ENCODE measurements around the gene CTDSP2.

Gene CTDSP2, protein sequence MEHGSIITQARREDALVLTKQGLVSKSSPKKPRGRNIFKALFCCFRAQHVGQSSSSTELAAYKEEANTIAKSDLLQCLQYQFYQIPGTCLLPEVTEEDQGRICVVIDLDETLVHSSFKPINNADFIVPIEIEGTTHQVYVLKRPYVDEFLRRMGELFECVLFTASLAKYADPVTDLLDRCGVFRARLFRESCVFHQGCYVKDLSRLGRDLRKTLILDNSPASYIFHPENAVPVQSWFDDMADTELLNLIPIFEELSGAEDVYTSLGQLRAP

DNA sequence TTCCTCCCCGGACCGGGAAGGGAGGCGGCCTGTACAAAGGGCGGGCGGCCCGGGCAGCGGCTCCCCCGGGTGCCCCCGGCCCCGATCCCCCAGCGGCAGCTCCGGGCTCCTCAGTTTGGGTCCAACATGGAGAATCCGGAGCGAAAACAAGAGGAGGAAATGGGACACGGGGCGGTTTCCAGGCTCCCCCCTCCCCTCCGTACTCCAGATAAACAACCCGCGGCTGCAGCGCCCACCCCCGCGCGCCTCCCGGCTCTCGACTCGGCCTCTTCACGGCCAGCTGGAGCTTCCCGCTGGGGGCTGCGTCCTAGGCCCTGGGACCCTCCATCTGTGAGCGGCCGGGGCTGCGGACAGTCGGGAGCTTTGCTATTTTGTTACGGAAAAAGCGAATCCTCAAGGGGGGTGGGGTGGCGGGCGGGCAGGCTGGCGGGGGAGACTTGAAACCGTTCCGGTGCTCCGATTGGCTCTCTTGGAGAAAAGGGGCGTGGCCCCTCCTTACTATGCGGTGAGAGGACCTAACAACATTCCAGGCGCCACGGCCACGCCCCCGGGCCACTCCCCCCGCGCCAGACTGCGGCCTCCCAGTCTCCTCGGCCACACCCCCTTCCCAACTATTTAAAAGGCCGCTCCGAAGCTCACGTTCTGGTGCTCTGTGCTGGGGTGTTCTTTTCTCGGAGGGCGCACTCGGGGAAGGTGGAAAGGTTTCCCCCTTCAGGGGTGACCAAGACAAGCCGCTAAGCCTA lies at the start of gene CTDSP2:
Gene CTDSP2, minus strand, starts transcription at position 153 of the 743 bp plus-strand sequence. CDS start 294 bp downstream, outside the sequence.
- Histone ChIP-seq H2AFZ (ENCODE audit: low read depth, low read length, severe bottlenecking) (peak within 1 kb of the TSS; percentile 97), H3K27ac (ENCODE audit: low read depth, low read length) (peak within 1 kb of the TSS; percentile 34)

GRCh38 chr12:57896115-57896433 lies 49.5 kb upstream of the CTDSP2 start:
- no peak overlapping the region for H2AFZ ChIP-seq (ENCODE audit: low read depth, low read length, severe bottlenecking)
- H3K9ac ChIP-seq (ENCODE audit: low read length), result no peak overlapping the region

More for the DNA sequence above, at the start of gene CTDSP2:
- no peaks in the 10 kb centered on the region for H3K79me2 ChIP-seq (ENCODE audit: insufficient read depth, low read length)
- no peak for TF ChIP-seq CTCF (IDR thresholded peaks at IDR 0.05; ENCODE audit: insufficient read depth, low read length, poor library complexity, severe bottlenecking)
- no peak for TF ChIP-seq EZH2phosphoT487 (conservative IDR thresholded peaks at IDR 0.05; ENCODE audit: low read length)
- H3K27me3 ChIP-seq (ENCODE audit: low read length), result no peaks in the 10 kb centered on the region
- H3K9me3 ChIP-seq (ENCODE audit: insufficient read depth, low read length), result no peaks in the 10 kb centered on the region
- peak within 1 kb of the TSS; percentile 99 for H3K4me3 ChIP-seq (ENCODE audit: insufficient read depth, low read length, poor library complexity, severe bottlenecking)
- H3F3A ChIP-seq (ENCODE audit: insufficient read depth), result peaks cover 3% of the 10 kb centered on the region; the same call in 1 of the 2 replicates
- H3K9me2 ChIP-seq (replicated peaks; ENCODE audit: insufficient read depth, low read length), result no peaks in the 10 kb centered on the region
- peak within 1 kb of the TSS; percentile 86 for H3K4me2 ChIP-seq (ENCODE audit: low read depth, low read length, poor library complexity, severe bottlenecking)
- peak within 1 kb of the TSS; percentile 70 for H3K9ac ChIP-seq (ENCODE audit: low read length)
- H3K36me3 ChIP-seq (ENCODE audit: low read length), result no peaks in the 10 kb centered on the region
- no peaks in the 10 kb centered on the region for H4K20me1 ChIP-seq (ENCODE audit: low read depth, low read length)

GRCh38 chr12:57895389-57896114 lies 49.0 kb upstream of the CTDSP2 start:
- TF ChIP-seq EZH2phosphoT487 (conservative IDR thresholded peaks at IDR 0.05; ENCODE audit: low read length) (no peak), CTCF (IDR thresholded peaks at IDR 0.05; ENCODE audit: insufficient read depth, low read length, poor library complexity, severe bottlenecking) (no peak)
- peaks cover 4% of the 10 kb centered on the region for H3F3A ChIP-seq (ENCODE audit: insufficient read depth)
- no peak overlapping the region for H3K4me3 ChIP-seq (ENCODE audit: insufficient read depth, low read length, poor library complexity, severe bottlenecking)

More at GRCh38 chr12:57896115-57896433, 49.5 kb upstream of the CTDSP2 start:
- H3K4me2 ChIP-seq (ENCODE audit: low read depth, low read length, poor library complexity, severe bottlenecking), result peak overlapping the region; percentile 35
- H3K9me3 ChIP-seq (ENCODE audit: insufficient read depth, low read length), result no peaks in the 10 kb centered on the region
- H3K4me3 ChIP-seq (ENCODE audit: insufficient read depth, low read length, poor library complexity, severe bottlenecking), result no peak overlapping the region
- TF ChIP-seq EZH2phosphoT487 (conservative IDR thresholded peaks at IDR 0.05; ENCODE audit: low read length) (no peak), CTCF (IDR thresholded peaks at IDR 0.05; ENCODE audit: insufficient read depth, low read length, poor library complexity, severe bottlenecking) (no peak)
- H3K36me3 ChIP-seq (ENCODE audit: low read length), result no peaks in the 10 kb centered on the region
- H3K27me3 ChIP-seq (ENCODE audit: low read length), result no peaks in the 10 kb centered on the region
- no peaks in the 10 kb centered on the region for H3K9me2 ChIP-seq (replicated peaks; ENCODE audit: insufficient read depth, low read length)
- H3K79me2 ChIP-seq (ENCODE audit: insufficient read depth, low read length), result no peaks in the 10 kb centered on the region
- H4K20me1 ChIP-seq (ENCODE audit: low read depth, low read length), result no peaks in the 10 kb centered on the region
- H3K27ac ChIP-seq (ENCODE audit: low read depth, low read length), result no peak overlapping the region
- H3F3A ChIP-seq (ENCODE audit: insufficient read depth), result peaks cover 4% of the 10 kb centered on the region

More at GRCh38 chr12:57895389-57896114, 49.0 kb upstream of the CTDSP2 start:
- no peaks in the 10 kb centered on the region for H3K36me3 ChIP-seq (ENCODE audit: low read length)
- H4K20me1 ChIP-seq (ENCODE audit: low read depth, low read length), result no peaks in the 10 kb centered on the region
- H3K9ac ChIP-seq (ENCODE audit: low read length), result no peak overlapping the region
- H3K27ac ChIP-seq (ENCODE audit: low read depth, low read length), result no peak overlapping the region
- no peak overlapping the region for H3K4me2 ChIP-seq (ENCODE audit: low read depth, low read length, poor library complexity, severe bottlenecking)
- no peaks in the 10 kb centered on the region for H3K27me3 ChIP-seq (ENCODE audit: low read length)
- H2AFZ ChIP-seq (ENCODE audit: low read depth, low read length, severe bottlenecking), result no peak overlapping the region
- no peaks in the 10 kb centered on the region for H3K9me3 ChIP-seq (ENCODE audit: insufficient read depth, low read length)
- no peaks in the 10 kb centered on the region for H3K79me2 ChIP-seq (ENCODE audit: insufficient read depth, low read length)
- H3K9me2 ChIP-seq (replicated peaks; ENCODE audit: insufficient read depth, low read length), result no peaks in the 10 kb centered on the region

Data from SU-DHL-6 (cell line).